VCaP (cell line): ENCODE measurements around the gene TMEM198.

Experiments used
- H3K27ac ChIP-seq: fragments of 450-650 bp; 2 replicates; pipeline ENCODE4 v1.5.1; 2017
- CTCF ChIP-seq: fragments of 450-650 bp; conservative IDR thresholded peaks from 2 replicates; pipeline ENCODE4 v1.5.1; 2017; ENCODE audit warnings: mild to moderate bottlenecking, moderate library complexity

TMEM198 gene

GRCh38 chr2:219498280-219499057, 45.4 kb upstream of the TMEM198 start, which contains the start of gene GMPPA:
Gene GMPPA (plus strand): TSS chr2:219498891. CDS start chr2:219499976, 1,085 bp downstream.
- peak within 1 kb of the TSS; percentile 71 for H3K27ac ChIP-seq
- no peak for TF ChIP-seq CTCF

DNA sequence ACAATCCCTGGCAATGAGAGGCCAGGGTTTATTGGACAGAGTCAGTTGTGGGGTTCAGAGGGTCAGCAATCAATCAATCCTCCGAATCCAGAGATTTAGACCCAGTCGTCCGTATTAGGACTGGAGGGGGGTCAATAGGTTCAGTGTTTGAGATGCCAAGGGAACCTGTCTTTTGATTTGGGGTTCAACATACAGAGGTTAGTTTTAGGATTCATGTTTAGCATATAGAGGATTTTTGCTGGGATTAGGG, 44.8 kb upstream of the TMEM198 start:
- H3K27ac ChIP-seq: peak overlapping the region; percentile 71
- no peak for TF ChIP-seq CTCF

GRCh38 chr2:219499555-219499954, 44.3 kb upstream of the TMEM198 start:
- H3K27ac ChIP-seq: peak overlapping the region; percentile 71; the same call in 1 of the 2 replicates
- no peak for TF ChIP-seq CTCF

DNA sequence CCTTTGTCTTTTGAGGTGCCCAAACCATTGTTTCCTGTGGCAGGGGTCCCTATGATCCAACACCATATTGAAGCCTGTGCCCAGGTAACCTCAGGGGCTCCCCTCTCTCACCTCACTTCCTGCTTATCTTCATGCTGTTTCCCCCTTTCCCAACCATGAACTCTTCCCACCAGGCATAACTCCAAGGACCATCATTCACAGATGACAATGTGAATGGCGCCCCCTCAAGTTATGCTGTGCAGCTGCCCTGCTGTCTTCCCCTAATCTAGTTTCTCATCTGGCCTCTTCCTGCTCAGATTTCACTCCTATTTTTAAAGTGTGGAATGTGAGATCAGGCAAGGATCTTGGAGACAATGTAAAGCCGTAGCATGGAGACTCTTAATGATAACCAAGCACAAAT, 43.7 kb upstream of the TMEM198 start:
- no peak overlapping the region for H3K27ac ChIP-seq
- no peak for TF ChIP-seq CTCF

DNA sequence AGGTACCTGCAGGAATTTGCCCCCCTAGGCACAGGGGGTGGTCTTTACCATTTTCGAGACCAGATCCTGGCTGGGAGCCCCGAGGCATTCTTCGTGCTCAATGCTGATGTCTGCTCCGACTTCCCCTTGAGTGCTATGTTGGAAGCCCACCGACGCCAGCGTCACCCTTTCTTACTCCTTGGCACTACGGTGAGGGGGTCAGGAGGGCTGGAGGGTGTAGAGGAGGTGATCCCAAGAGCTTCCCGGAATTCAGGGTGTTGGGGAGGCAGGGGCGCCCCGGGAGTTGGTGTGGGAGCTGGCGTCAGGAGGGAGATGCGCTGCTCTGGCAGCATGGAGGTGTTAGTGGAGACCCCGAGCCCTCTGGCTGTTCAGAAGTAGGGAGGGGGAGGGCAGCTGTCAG, 42.0 kb upstream of the TMEM198 start:
- TF ChIP-seq CTCF: no peak
- H3K27ac ChIP-seq: no peak overlapping the region

DNA sequence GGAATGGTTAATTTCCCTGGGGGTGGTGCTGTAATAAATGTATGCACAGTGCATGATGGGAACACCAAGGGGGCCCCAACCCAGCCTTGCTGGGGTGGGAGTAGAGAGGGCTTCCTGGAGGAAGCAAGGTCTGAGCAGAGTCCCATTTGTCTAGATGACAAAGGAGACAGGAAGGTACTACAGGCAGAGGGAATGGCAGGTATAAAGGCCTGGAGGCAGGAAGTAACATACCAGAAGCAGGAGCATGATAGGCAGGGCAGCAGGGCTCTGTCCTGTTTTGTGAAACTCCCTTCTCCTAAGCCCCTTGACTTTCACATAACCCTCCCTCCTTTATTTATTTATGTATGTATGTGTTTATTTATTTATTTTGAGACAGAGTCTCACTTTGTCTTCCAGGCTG, 41.2 kb upstream of the TMEM198 start:
- no peak for TF ChIP-seq CTCF
- no peak overlapping the region for H3K27ac ChIP-seq

GRCh38 chr2:219505585-219505984, 38.2 kb upstream of the TMEM198 start:
- no peak overlapping the region for H3K27ac ChIP-seq
- no peak for TF ChIP-seq CTCF
